ENCODE data around the gene RAI14.

The RAI14 gene

GRCh38 chr5:34867660-34868059, 211.5 kb downstream of the RAI14 start:
- DNase-seq, result no peak

- DNase-seq, result no peak
These were observed 212.7 kb downstream of the RAI14 start for GRCh38 chr5:34868791-34869190.

- DNase-seq, result no peak
These were observed 213.1 kb downstream of the RAI14 start for GRCh38 chr5:34869256-34869655.

GRCh38 chr5:34870382-34870781, 214.3 kb downstream of the RAI14 start:
- no peak for DNase-seq

- DNase-seq, result no peak
These were observed 220.1 kb downstream of the RAI14 start for GRCh38 chr5:34876275-34876674.

- no peak for DNase-seq
These were observed 225.1 kb downstream of the RAI14 start for GRCh38 chr5:34881246-34881645.
